Measurements from ENCODE around the gene SELENOI.
A peak's percentile ranks its signal among the peaks of the same experiment; 100 is the strongest.
"Not testable (repeated sequence)": the region's sequence is repeated elsewhere in the genome, so short reads cannot be mapped to it uniquely, and the experiment has no call there.

SELENOI gene

DNA sequence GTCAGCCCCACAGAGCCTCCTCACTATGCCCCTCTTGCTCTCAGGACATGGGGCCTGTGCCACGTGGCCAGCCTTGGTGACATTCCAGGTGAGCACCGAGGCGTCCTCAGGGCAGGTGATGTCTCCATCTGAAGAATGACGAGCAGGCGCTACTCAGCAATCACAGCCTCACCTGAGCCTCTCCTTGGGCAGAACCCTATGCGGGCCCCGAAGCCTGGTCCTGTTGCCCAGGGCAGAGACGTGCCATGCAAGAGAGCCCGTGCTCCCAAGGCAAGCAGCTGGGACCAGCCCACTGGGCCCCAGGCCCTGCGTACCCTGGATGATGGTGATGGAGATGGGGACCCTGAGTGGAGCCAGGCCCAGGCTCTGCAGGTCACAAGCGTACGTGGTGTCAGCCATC is 32.5 kb upstream of the SELENOI start:
- POLR2A ChIA-PET = no interaction called here
- DNase-seq (ENCODE audit: low read depth, low spot score) = no peak
- TF ChIP-seq, protein P1, sequence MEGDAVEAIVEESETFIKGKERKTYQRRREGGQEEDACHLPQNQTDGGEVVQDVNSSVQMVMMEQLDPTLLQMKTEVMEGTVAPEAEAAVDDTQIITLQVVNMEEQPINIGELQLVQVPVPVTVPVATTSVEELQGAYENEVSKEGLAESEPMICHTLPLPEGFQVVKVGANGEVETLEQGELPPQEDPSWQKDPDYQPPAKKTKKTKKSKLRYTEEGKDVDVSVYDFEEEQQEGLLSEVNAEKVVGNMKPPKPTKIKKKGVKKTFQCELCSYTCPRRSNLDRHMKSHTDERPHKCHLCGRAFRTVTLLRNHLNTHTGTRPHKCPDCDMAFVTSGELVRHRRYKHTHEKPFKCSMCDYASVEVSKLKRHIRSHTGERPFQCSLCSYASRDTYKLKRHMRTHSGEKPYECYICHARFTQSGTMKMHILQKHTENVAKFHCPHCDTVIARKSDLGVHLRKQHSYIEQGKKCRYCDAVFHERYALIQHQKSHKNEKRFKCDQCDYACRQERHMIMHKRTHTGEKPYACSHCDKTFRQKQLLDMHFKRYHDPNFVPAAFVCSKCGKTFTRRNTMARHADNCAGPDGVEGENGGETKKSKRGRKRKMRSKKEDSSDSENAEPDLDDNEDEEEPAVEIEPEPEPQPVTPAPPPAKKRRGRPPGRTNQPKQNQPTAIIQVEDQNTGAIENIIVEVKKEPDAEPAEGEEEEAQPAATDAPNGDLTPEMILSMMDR (IDR thresholded peaks at IDR 0.05; ENCODE audit: insufficient read depth, low read length, missing control alignments) = no peak
- CTCF ChIA-PET = interaction anchor here (1.0 kb wide), 1 partner anchor 11 kb away, joined by 3 read pairs; no protein-coding TSS in a partner anchor
- H3K4me3 ChIP-seq (ENCODE audit: low read depth, low read length) = no peak overlapping the region

DNA sequence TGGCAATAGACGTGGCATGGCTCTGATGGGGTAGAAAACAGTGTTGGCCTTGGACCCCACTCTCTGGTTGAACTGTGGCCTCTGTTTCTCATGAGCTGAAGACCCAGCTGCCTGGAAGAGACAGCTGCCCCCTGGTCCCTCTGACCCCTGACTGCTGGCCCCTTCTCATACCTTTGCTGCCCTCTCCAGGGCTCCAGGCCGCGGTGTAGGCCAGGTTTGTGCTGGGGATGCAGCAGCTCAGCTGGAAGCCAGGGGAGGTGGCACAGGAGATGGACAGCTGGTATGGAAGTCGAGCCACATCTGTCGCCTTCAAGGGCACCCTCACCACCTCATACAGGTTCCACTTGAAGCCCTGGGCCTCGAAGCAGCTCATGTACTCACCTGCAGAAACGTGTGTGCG is 31.7 kb upstream of the SELENOI start:
- POLR2A ChIA-PET = no interaction called here
- DNase-seq (ENCODE audit: low read depth, low spot score) = no peak
- TF ChIP-seq, protein P1 (IDR thresholded peaks at IDR 0.05; ENCODE audit: insufficient read depth, low read length, missing control alignments) = no peak
- no peak overlapping the region for H3K4me3 ChIP-seq (ENCODE audit: low read depth, low read length)
- CTCF ChIA-PET = interaction anchor here (1.0 to 7.5 kb wide), 2 partner anchors 13 to 17 kb away, joined by 3 to 42 read pairs; no protein-coding TSS in a partner anchor

DNA sequence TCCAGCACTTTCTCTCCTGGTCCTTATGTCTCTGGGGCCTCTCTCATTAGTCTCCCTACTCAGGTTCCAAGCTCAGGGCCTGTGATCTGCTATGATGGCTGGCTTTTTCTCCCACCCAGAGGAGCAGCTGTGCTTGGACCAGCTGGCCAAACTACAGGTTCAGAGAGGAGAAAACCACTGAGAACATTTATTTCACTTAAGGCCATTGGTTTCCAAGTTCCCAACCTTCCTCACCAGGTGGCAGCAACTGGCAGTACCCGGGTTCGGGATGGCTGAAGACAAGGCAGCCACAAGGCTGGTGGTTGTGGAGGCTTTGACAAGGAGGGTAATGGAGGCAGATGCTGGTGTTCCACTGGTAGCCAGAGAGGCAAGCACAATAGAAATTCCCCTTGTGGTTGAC is 29.9 kb upstream of the SELENOI start:
- TF ChIP-seq, protein P1 (IDR thresholded peaks at IDR 0.05; ENCODE audit: insufficient read depth, low read length, missing control alignments) = peak; percentile 10
- H3K4me3 ChIP-seq (ENCODE audit: low read depth, low read length) = no peak overlapping the region
- CTCF ChIA-PET = interaction anchor here (0.9 to 7.5 kb wide), 4 partner anchors 11 to 15 kb away, joined by 3 to 42 read pairs (median 3); no protein-coding TSS in a partner anchor
- no peak for DNase-seq (ENCODE audit: low read depth, low spot score)
- POLR2A ChIA-PET = no interaction called here

DNA sequence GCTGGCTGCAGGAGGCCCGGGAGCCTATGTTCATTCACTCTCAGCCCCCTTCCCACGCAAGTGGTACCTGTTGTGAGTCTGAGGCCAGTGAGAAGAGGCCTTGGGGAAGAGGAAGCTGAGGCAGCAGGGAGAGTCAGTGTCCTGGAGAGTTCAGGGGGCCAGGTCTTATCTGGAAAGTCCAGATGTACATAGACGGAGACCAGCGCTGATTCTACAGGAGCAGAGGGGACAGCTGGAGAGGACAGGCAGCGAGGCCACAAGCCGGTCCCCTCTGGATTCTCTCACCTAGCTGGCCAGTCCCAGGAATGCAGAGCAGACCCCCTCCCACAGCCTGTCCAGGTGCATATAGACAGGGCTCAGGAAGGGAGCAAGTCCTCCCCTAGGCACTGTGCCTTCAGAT is 29.1 kb upstream of the SELENOI start:
- no peak overlapping the region for H3K4me3 ChIP-seq (ENCODE audit: low read depth, low read length)
- TF ChIP-seq, protein P1 (IDR thresholded peaks at IDR 0.05; ENCODE audit: insufficient read depth, low read length, missing control alignments) = no peak
- CTCF ChIA-PET = interaction anchor here (1.1 to 7.5 kb wide), 2 partner anchors 10 to 14 kb away, joined by 3 to 42 read pairs; no protein-coding TSS in a partner anchor
- POLR2A ChIA-PET = no interaction called here
- no peak for DNase-seq (ENCODE audit: low read depth, low spot score)

DNA sequence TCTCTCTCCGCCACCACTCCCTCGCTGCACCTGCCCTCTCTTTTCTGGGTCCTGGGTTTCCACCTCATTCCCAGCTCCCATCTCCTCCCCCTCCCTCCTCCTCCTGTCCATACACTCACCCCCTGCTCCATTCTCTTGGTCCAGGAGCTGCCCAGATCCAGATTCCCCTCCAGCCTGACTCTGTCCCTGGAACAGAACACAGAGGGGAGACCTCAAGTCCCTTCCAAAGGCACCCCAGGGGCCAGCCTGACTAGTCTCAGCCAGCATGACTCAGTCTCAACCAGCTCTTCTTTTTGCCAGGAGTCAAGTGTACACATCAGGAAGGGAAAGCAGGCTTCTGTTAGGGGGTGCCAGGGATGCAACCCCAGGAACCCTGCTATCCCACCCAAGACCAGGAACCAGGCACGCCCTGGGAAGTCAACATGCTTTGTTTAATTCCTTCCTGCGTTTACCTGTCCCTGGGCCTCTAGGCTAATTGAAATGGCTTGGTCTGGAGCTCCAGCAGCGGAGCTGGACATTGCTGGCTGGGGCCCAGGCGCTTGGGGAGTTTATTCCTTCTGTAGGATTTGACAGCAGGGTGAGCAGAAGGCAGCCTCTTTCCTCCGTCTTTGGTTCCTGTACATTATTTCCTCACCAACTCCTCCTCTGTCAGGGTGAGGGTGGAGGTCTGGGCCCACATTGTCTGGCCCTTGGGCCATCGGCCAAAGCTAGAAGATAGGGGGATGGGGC is 28.4 kb upstream of the SELENOI start:
- CTCF ChIA-PET = interaction anchor here (0.8 to 7.5 kb wide), 6 partner anchors 9 to 430 kb away, joined by 3 to 42 read pairs (median 3); no protein-coding TSS in a partner anchor
- POLR2A ChIA-PET = no interaction called here
- no peak overlapping the region for H3K4me3 ChIP-seq (ENCODE audit: low read depth, low read length)
- TF ChIP-seq, protein P1 (IDR thresholded peaks at IDR 0.05; ENCODE audit: insufficient read depth, low read length, missing control alignments) = no peak
- DNase-seq (ENCODE audit: low read depth, low spot score) = no peak

DNA sequence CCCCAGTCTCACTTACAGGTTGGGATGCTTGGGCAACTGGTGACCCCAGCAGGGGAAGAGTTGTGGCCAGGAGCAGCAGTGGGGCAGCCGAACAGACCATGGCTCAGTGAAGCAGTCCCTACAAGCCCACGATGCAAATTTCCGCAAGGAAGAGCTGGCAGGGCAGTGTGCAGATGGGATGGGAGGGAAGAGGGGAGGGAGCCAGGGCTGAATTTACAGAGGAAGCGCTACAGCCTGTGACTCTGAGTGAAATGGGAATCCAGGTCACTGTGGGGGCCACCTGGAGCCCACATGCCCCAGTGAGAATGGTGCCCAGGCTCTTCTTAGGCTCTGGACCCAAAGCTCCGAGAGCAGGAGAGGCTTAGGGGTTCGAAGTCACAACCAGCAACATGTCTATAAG is 27.0 kb upstream of the SELENOI start:
- TF ChIP-seq, protein P1 (IDR thresholded peaks at IDR 0.05; ENCODE audit: insufficient read depth, low read length, missing control alignments) = no peak
- ChIA-PET POLR2A (no interaction called here), CTCF (interaction anchor here (1.1 to 7.5 kb wide), 3 partner anchors 9 to 150 kb away, joined by 3 to 42 read pairs (median 5); no protein-coding TSS in a partner anchor)
- DNase-seq (ENCODE audit: low read depth, low spot score) = no peak
- H3K4me3 ChIP-seq (ENCODE audit: low read depth, low read length) = no peak overlapping the region

DNA sequence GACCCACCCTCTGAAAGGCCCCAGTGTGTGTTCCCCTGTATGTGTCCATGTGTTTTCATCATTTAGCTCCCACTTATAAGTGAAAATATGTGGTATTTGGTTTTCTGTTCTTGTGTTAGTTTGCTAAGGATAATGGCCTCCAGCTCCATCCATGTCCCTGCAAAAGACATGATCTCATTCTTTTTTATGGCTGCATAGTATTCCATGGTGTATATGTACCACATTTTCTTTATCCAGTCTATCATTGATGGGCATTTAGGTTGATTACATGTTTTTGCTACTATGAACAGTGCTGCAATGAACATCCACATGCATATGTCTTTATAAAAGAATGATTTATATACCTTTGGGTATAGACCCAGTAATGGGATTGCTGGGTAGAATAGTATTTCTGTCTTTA is 21.5 kb upstream of the SELENOI start:
- POLR2A ChIA-PET; DNase-seq (ENCODE audit: low read depth, low spot score): not testable (repeated sequence)
- CTCF ChIA-PET = interaction anchor here (1.0 to 1.3 kb wide), 2 partner anchors 18 to 140 kb away, joined by 3 read pairs; no protein-coding TSS in a partner anchor

More for the DNA sequence above, 21.5 kb upstream of the SELENOI start:
- H3K4me3 ChIP-seq (ENCODE audit: low read depth, low read length) = not testable (repeated sequence)

Data from AG04449 (cell line).